ENCODE data around the gene RGS17.

RGS17 gene

DNA sequence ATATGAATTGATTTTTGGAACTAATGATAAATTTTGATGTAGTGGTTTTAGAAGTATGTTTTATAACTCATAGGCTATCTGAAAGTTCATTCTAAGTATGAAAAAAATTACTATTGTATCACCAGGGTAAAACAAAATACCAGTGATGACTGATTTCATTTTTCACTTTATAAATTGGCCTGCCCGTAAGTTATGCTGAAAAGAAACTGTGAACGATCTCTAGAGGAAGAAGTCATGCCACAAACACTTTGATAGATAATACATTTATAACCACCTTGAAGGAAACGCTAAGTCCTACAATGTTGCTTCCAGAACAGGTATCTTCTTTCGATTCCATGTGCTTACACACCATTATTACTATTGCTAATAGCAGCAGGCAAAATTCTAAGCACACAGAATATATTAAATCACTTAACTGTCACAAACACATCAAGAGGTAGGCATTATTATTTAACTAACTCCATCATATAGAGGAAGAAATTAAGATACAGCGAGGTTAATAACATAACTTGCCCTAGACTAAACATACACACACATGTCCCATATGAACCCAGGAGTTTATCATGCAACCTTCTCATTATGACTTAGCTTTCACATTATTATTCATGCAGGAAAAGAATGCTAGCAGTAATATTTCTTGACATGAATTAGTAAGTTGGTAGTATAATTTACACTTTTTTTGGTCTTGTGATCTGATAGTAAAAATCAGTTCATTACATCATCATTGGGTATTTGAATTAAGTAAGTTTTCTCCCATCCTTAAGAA is 44.7 kb downstream of the RGS17 start:
- Histone ChIP-seq H3K18ac (ENCODE audit: low read length) (no peak overlapping the region), H2BK5ac (ENCODE audit: low read depth, low read length, poor library complexity) (no peak overlapping the region), H3K27me3 (ENCODE audit: insufficient read depth, low read length) (no peaks in the 10 kb centered on the region), H2BK120ac (ENCODE audit: insufficient read depth, low read length, poor library complexity) (no peak overlapping the region), H3K4ac (ENCODE audit: low read depth, low read length) (no peak overlapping the region), H2BK12ac (ENCODE audit: low read length) (no peak overlapping the region), H3K4me1 (ENCODE audit: control insufficient read depth in 1 of 2, insufficient read depth in 2 of 2, low read length in 2 of 2) (no peaks in the 10 kb centered on the region), H3K79me2 (ENCODE audit: control insufficient read depth, insufficient read depth, low read length, poor library complexity) (no peaks in the 10 kb centered on the region), H3K9me3 (ENCODE audit: insufficient read depth, low read depth, low read length) (no peaks in the 10 kb centered on the region), H2AK5ac (ENCODE audit: low read length) (no peak overlapping the region), H3K14ac (ENCODE audit: low read length) (no peak overlapping the region), H3K36me3 (ENCODE audit: control insufficient read depth in 1 of 2, insufficient read depth in 2 of 2, low read length in 2 of 2) (no peaks in the 10 kb centered on the region), H3K9ac (ENCODE audit: low read length) (no peak overlapping the region), H4K91ac (ENCODE audit: low read depth, low read length) (no peak overlapping the region), H4K12ac (ENCODE audit: low read depth, low read length) (no peak overlapping the region), H3K23ac (ENCODE audit: low read length) (no peak overlapping the region), H2AFZ (ENCODE audit: insufficient read depth, low read length, poor library complexity) (no peak overlapping the region), H3K27ac (ENCODE audit: low read depth, low read length) (no peak overlapping the region), H4K8ac (ENCODE audit: low read depth, low read length) (no peak overlapping the region), H3K4me3 (ENCODE audit: low read depth, low read length) (no peak overlapping the region), H3K4me2 (ENCODE audit: low read length) (no peak overlapping the region), H3K79me1 (ENCODE audit: low read length) (no peaks in the 10 kb centered on the region)
- DNase-seq: no peak
- WGBS (ENCODE audit: extremely low coverage, insufficient coverage, insufficient read length): no CpG with 5 or more reads among the region's 5 CpGs

DNA sequence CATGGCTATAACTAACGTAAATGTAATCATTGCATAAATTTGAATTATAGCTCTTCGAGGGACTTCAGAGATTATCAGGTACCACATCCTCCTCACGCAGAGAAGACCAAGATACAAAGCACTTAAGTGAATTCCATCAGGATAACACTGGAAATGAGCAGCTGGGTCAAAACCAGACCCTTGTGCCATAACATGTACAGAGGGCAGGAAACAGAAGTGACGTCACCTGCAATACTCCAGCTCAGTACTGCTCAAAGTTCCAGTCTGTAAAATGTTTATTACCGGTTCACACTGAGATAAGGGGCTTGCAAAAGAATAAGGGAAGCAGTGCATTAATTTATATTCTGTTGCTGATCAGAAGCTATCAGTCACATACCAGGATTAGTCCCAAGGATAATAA is 45.8 kb downstream of the RGS17 start:
- no CpG with 5 or more reads among the region's 5 CpGs for WGBS (ENCODE audit: extremely low coverage, insufficient coverage, insufficient read length)
- Histone ChIP-seq H2AK5ac (ENCODE audit: low read length) (no peak overlapping the region), H3K18ac (ENCODE audit: low read length) (no peak overlapping the region), H3K27ac (ENCODE audit: low read depth, low read length) (no peak overlapping the region), H2BK5ac (ENCODE audit: low read depth, low read length, poor library complexity) (no peak overlapping the region), H2BK12ac (ENCODE audit: low read length) (no peak overlapping the region), H3K79me2 (ENCODE audit: control insufficient read depth, insufficient read depth, low read length, poor library complexity) (no peaks in the 10 kb centered on the region), H3K14ac (ENCODE audit: low read length) (no peak overlapping the region), H4K8ac (ENCODE audit: low read depth, low read length) (no peak overlapping the region), H3K23ac (ENCODE audit: low read length) (no peak overlapping the region), H4K91ac (ENCODE audit: low read depth, low read length) (no peak overlapping the region), H3K4me1 (ENCODE audit: control insufficient read depth in 1 of 2, insufficient read depth in 2 of 2, low read length in 2 of 2) (no peaks in the 10 kb centered on the region), H2BK120ac (ENCODE audit: insufficient read depth, low read length, poor library complexity) (no peak overlapping the region), H4K12ac (ENCODE audit: low read depth, low read length) (no peak overlapping the region), H3K79me1 (ENCODE audit: low read length) (no peaks in the 10 kb centered on the region), H3K9me3 (ENCODE audit: insufficient read depth, low read depth, low read length) (no peaks in the 10 kb centered on the region), H3K4me3 (ENCODE audit: low read depth, low read length) (no peak overlapping the region), H3K36me3 (ENCODE audit: control insufficient read depth in 1 of 2, insufficient read depth in 2 of 2, low read length in 2 of 2) (no peaks in the 10 kb centered on the region), H3K9ac (ENCODE audit: low read length) (no peak overlapping the region), H3K4ac (ENCODE audit: low read depth, low read length) (no peak overlapping the region), H3K27me3 (ENCODE audit: insufficient read depth, low read length) (no peaks in the 10 kb centered on the region), H2AFZ (ENCODE audit: insufficient read depth, low read length, poor library complexity) (no peak overlapping the region), H3K4me2 (ENCODE audit: low read length) (no peak overlapping the region)
- DNase-seq: no peak

DNA sequence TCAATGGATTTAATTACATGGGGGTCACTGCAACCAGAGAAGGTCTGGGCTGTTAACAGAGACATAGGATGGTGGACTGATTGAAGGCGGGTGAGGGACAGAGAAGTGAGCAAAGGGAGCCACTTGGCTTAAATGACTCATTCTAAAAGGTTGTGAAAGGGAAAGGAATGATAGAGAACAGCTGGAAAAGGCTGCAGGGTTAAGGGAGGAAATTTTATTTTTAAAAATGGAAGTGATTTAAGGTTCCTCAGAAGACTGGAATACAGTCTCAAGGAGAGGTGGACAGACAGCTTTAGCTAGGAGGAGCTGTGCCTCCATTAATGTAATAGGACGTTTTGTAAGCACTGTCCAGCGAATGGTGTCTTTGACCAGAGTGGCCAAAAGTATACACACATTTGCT is 46.7 kb downstream of the RGS17 start:
- no peak overlapping the region for H3K9ac ChIP-seq (ENCODE audit: low read length)
- no peak overlapping the region for H3K4ac ChIP-seq (ENCODE audit: low read depth, low read length)
- no peaks in the 10 kb centered on the region for H3K79me2 ChIP-seq (ENCODE audit: control insufficient read depth, insufficient read depth, low read length, poor library complexity)
- no peak overlapping the region for H3K4me3 ChIP-seq (ENCODE audit: low read depth, low read length)
- no peak overlapping the region for H3K27ac ChIP-seq (ENCODE audit: low read depth, low read length)
- H4K91ac ChIP-seq (ENCODE audit: low read depth, low read length): no peak overlapping the region
- no peak overlapping the region for H2BK5ac ChIP-seq (ENCODE audit: low read depth, low read length, poor library complexity)
- no peaks in the 10 kb centered on the region for H3K79me1 ChIP-seq (ENCODE audit: low read length)
- no peaks in the 10 kb centered on the region for H3K36me3 ChIP-seq (ENCODE audit: control insufficient read depth in 1 of 2, insufficient read depth in 2 of 2, low read length in 2 of 2)
- no peak overlapping the region for H2AK5ac ChIP-seq (ENCODE audit: low read length)
- no peak overlapping the region for H2BK12ac ChIP-seq (ENCODE audit: low read length)
- no peaks in the 10 kb centered on the region for H3K27me3 ChIP-seq (ENCODE audit: insufficient read depth, low read length)
- H3K14ac ChIP-seq (ENCODE audit: low read length): no peak overlapping the region
- H2AFZ ChIP-seq (ENCODE audit: insufficient read depth, low read length, poor library complexity): no peak overlapping the region
- DNase-seq: peak in 1 of 2 donors; percentile 33
- no peaks in the 10 kb centered on the region for H3K4me1 ChIP-seq (ENCODE audit: control insufficient read depth in 1 of 2, insufficient read depth in 2 of 2, low read length in 2 of 2)
- no peak overlapping the region for H4K12ac ChIP-seq (ENCODE audit: low read depth, low read length)
- H2BK120ac ChIP-seq (ENCODE audit: insufficient read depth, low read length, poor library complexity): no peak overlapping the region
- no peaks in the 10 kb centered on the region for H3K9me3 ChIP-seq (ENCODE audit: insufficient read depth, low read depth, low read length)
- WGBS (ENCODE audit: extremely low coverage, insufficient coverage, insufficient read length): no CpG with 5 or more reads among the region's 3 CpGs
- H3K4me2 ChIP-seq (ENCODE audit: low read length): no peak overlapping the region
- no peak overlapping the region for H3K23ac ChIP-seq (ENCODE audit: low read length)
- no peak overlapping the region for H3K18ac ChIP-seq (ENCODE audit: low read length)
- no peak overlapping the region for H4K8ac ChIP-seq (ENCODE audit: low read depth, low read length)

DNA sequence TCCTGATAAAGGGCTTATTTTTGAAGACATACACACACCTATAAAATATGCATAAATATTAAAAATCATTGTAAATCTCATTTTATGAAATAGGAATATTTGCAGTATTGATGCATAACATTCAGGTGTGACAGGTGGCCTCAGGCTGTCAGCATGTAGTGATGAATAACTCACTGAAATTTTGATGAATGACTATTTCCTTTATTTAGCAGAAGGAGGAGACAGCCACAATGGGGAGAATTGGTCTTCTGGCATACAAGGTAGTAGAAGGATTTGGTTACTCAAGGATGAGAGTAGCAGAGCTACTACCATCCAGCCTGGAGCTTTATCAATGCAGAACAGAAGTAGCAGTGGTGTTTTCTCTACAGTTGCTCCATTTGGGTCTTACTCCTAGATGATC is 47.2 kb downstream of the RGS17 start:
- H4K12ac ChIP-seq (ENCODE audit: low read depth, low read length): no peak overlapping the region
- H3K18ac ChIP-seq (ENCODE audit: low read length): no peak overlapping the region
- no peak overlapping the region for H2AFZ ChIP-seq (ENCODE audit: insufficient read depth, low read length, poor library complexity)
- no peak overlapping the region for H3K9ac ChIP-seq (ENCODE audit: low read length)
- no peak overlapping the region for H2BK5ac ChIP-seq (ENCODE audit: low read depth, low read length, poor library complexity)
- H3K14ac ChIP-seq (ENCODE audit: low read length): no peak overlapping the region
- no peak overlapping the region for H3K23ac ChIP-seq (ENCODE audit: low read length)
- H4K8ac ChIP-seq (ENCODE audit: low read depth, low read length): no peak overlapping the region
- no peak overlapping the region for H4K91ac ChIP-seq (ENCODE audit: low read depth, low read length)
- H3K27ac ChIP-seq (ENCODE audit: low read depth, low read length): no peak overlapping the region
- no peak overlapping the region for H2BK120ac ChIP-seq (ENCODE audit: insufficient read depth, low read length, poor library complexity)
- no peak overlapping the region for H3K4me3 ChIP-seq (ENCODE audit: low read depth, low read length)
- H3K27me3 ChIP-seq (ENCODE audit: insufficient read depth, low read length): no peaks in the 10 kb centered on the region
- no peaks in the 10 kb centered on the region for H3K79me1 ChIP-seq (ENCODE audit: low read length)
- no peak overlapping the region for H3K4me2 ChIP-seq (ENCODE audit: low read length)
- no peak overlapping the region for H3K4ac ChIP-seq (ENCODE audit: low read depth, low read length)
- H2BK12ac ChIP-seq (ENCODE audit: low read length): no peak overlapping the region
- H3K4me1 ChIP-seq (ENCODE audit: control insufficient read depth in 1 of 2, insufficient read depth in 2 of 2, low read length in 2 of 2): no peaks in the 10 kb centered on the region
- H3K9me3 ChIP-seq (ENCODE audit: insufficient read depth, low read depth, low read length): no peaks in the 10 kb centered on the region
- DNase-seq: no peak
- no peak overlapping the region for H2AK5ac ChIP-seq (ENCODE audit: low read length)
- H3K79me2 ChIP-seq (ENCODE audit: control insufficient read depth, insufficient read depth, low read length, poor library complexity): no peaks in the 10 kb centered on the region
- H3K36me3 ChIP-seq (ENCODE audit: control insufficient read depth in 1 of 2, insufficient read depth in 2 of 2, low read length in 2 of 2): no peaks in the 10 kb centered on the region
